Esophagus (tissue), 2 donors: Measurements from ENCODE around the gene TCP1. TPM values are rescaled to one million over a fixed set of nuclear protein-coding genes. Genes with fewer than 3 reads are reported as not detected.
"Not testable (repeated sequence)": the region's sequence is repeated elsewhere in the genome, so short reads cannot be mapped to it uniquely, and the experiment has no call there.

ENCODE experiments used
- H3K27ac ChIP-seq, 2 donors: one replicate each; pipeline ENCODE4 v1.5.1; 2013; ENCODE audit warnings: low read depth in 2 of 2, mild to moderate bottlenecking in 2 of 2, inconsistent platforms in 1 of 2, low read length in 1 of 2, moderate library complexity in 1 of 2
- H3K27me3 ChIP-seq, 2 donors: one replicate each; pipeline ENCODE4 v1.6.1; 2013; ENCODE audit warnings: low read length in 2 of 2, control low read depth in 1 of 2, mild to moderate bottlenecking in 1 of 2; ENCODE audit not compliant: insufficient read depth in 2 of 2, control insufficient read depth in 1 of 2
- H3K36me3 ChIP-seq, 2 donors: one replicate each; pipeline ENCODE4 v1.6.1; 2013; ENCODE audit warnings: low read length in 1 of 2; ENCODE audit not compliant: control insufficient read depth in 2 of 2, insufficient read depth in 2 of 2
- H3K4me1 ChIP-seq, 2 donors: one replicate each; pipeline ENCODE4 v1.6.1; 2013; ENCODE audit warnings: low read length in 1 of 2; ENCODE audit not compliant: control insufficient read depth in 2 of 2, insufficient read depth in 2 of 2
- H3K4me3 ChIP-seq, 2 donors: one replicate each; pipeline ENCODE4 v1.5.1; 2013; ENCODE audit warnings: low read length in 2 of 2, mild to moderate bottlenecking in 2 of 2, low read depth in 1 of 2, moderate library complexity in 1 of 2
- H3K9me3 ChIP-seq, 2 donors: one replicate each; pipeline ENCODE4 v1.6.1; 2013; ENCODE audit warnings: mild to moderate bottlenecking in 2 of 2, low read depth in 1 of 2, low read length in 1 of 2, moderate library complexity in 1 of 2; ENCODE audit not compliant: control insufficient read depth in 2 of 2, insufficient read depth in 1 of 2
- WGBS, 2 donors: extraction: QIAGEN DNeasy Blood & Tissue Kit; methylation state at CpG; one replicate each; pipeline ENCODE4 v1.1.7; 2013; 5-methylcytosine and 5-hydroxymethylcytosine counted together
- polyA plus RNA-seq, 2 donors: library from polyadenylated mRNA; stranded (reverse); fragments of 200-250 nt; gene quantifications; one replicate each; pipeline ENCODE4 v1.2.3, GENCODE V29; 2013
- donor health status: healthy with polysubstance abuse.
- donor health status: Bipolar disorder and iron deficiency.

The TCP1 gene
- polyA plus RNA-seq, 2 donors: 71.3 to 93.6 TPM

- peaks cover 0 to 3% of the 10 kb centered on the region in 2 donors for H3K36me3 ChIP-seq
- H3K4me1 ChIP-seq: no peaks in the 10 kb centered on the region
- H3K9me3 ChIP-seq: no peaks in the 10 kb centered on the region
- no peak overlapping the region for H3K4me3 ChIP-seq
- no peak overlapping the region for H3K27ac ChIP-seq
- WGBS, 2 donors: 57 to 61% methylated on average over 28 of the region's 28 CpGs
- no peaks in the 10 kb centered on the region for H3K27me3 ChIP-seq
Observed at GRCh38 chr6:159819932-159820640, 30.7 kb upstream of the TCP1 start.

- H3K4me3 ChIP-seq: no peak overlapping the region
- H3K4me1 ChIP-seq: no peaks in the 10 kb centered on the region
- H3K27ac ChIP-seq: no peak overlapping the region
- no peaks in the 10 kb centered on the region for H3K27me3 ChIP-seq
- 89 to 92% methylated on average over 16 of the region's 16 CpGs for WGBS, 2 donors
- H3K9me3 ChIP-seq: no peaks in the 10 kb centered on the region
- H3K36me3 ChIP-seq: peaks cover 0 to 3% of the 10 kb centered on the region in 2 donors
Observed at GRCh38 chr6:159819098-159819497, 29.7 kb upstream of the TCP1 start.

- H3K27ac ChIP-seq: no peak overlapping the region
- H3K9me3 ChIP-seq: no peaks in the 10 kb centered on the region
- H3K4me1 ChIP-seq: no peaks in the 10 kb centered on the region
- no peak overlapping the region for H3K4me3 ChIP-seq
- peaks cover 0 to 3% of the 10 kb centered on the region in 2 donors for H3K36me3 ChIP-seq
- no peaks in the 10 kb centered on the region for H3K27me3 ChIP-seq
- 91 to 92% methylated on average over 23 of the region's 23 CpGs for WGBS, 2 donors
Observed at GRCh38 chr6:159817951-159818739, 28.7 kb upstream of the TCP1 start.

GRCh38 chr6:159816775-159817174, 27.4 kb upstream of the TCP1 start:
- not testable (repeated sequence) for H3K36me3 ChIP-seq, H3K27me3 ChIP-seq, H3K27ac ChIP-seq, H3K9me3 ChIP-seq, H3K4me3 ChIP-seq, H3K4me1 ChIP-seq
- 58 to 67% methylated on average over 3 of the region's 3 CpGs for WGBS, 2 donors

GRCh38 chr6:159815410-159815809, 26.0 kb upstream of the TCP1 start:
- Histone ChIP-seq H3K4me3 (no peak overlapping the region), H3K27ac (no peak overlapping the region), H3K4me1 (no peaks in the 10 kb centered on the region), H3K36me3 (peaks cover 0 to 3% of the 10 kb centered on the region in 2 donors), H3K9me3 (no peaks in the 10 kb centered on the region), H3K27me3 (no peaks in the 10 kb centered on the region)
- WGBS, 2 donors: 85 to 89% methylated on average over 6 of the region's 6 CpGs

GRCh38 chr6:159813781-159814180, 24.4 kb upstream of the TCP1 start:
- no peaks in the 10 kb centered on the region for H3K9me3 ChIP-seq
- H3K4me1 ChIP-seq: no peaks in the 10 kb centered on the region
- 84 to 86% methylated on average over 9 of the region's 9 CpGs for WGBS, 2 donors
- no peaks in the 10 kb centered on the region for H3K36me3 ChIP-seq
- no peaks in the 10 kb centered on the region for H3K27me3 ChIP-seq
- H3K4me3 ChIP-seq: no peak overlapping the region
- no peak overlapping the region for H3K27ac ChIP-seq

GRCh38 chr6:159809149-159809548, 19.7 kb upstream of the TCP1 start:
- no peak overlapping the region for H3K4me3 ChIP-seq
- H3K36me3 ChIP-seq: no peaks in the 10 kb centered on the region
- WGBS, 2 donors: 95 to 97% methylated on average over 4 of the region's 4 CpGs
- no peaks in the 10 kb centered on the region for H3K4me1 ChIP-seq
- H3K9me3 ChIP-seq: no peaks in the 10 kb centered on the region
- H3K27me3 ChIP-seq: no peaks in the 10 kb centered on the region
- no peak overlapping the region for H3K27ac ChIP-seq

GRCh38 chr6:159808647-159809046, 19.2 kb upstream of the TCP1 start:
- Histone ChIP-seq H3K36me3 (no peaks in the 10 kb centered on the region), H3K27ac (no peak overlapping the region), H3K27me3 (no peaks in the 10 kb centered on the region), H3K4me1 (no peaks in the 10 kb centered on the region), H3K9me3 (no peaks in the 10 kb centered on the region), H3K4me3 (no peak overlapping the region)
- WGBS, 2 donors: 83 to 87% methylated on average over 6 of the region's 6 CpGs

- Histone ChIP-seq H3K36me3 (no peaks in the 10 kb centered on the region), H3K27ac (no peak overlapping the region), H3K27me3 (no peaks in the 10 kb centered on the region), H3K4me1 (no peaks in the 10 kb centered on the region), H3K9me3 (no peaks in the 10 kb centered on the region), H3K4me3 (no peak overlapping the region)
- WGBS, 2 donors: 74 to 76% methylated on average over 5 of the region's 5 CpGs
Observed at GRCh38 chr6:159807150-159807858, 17.9 kb upstream of the TCP1 start.
